ENCODE results near the gene GTF2A1L.

GTF2A1L gene

GRCh38 chr2:48709096-48710034 is 91.7 kb downstream of the GTF2A1L start:
- no peak for DNase-seq

GRCh38 chr2:48711343-48711742 is 93.7 kb downstream of the GTF2A1L start:
- no peak for DNase-seq

- no peak for DNase-seq
Observed at GRCh38 chr2:48712151-48712550, 94.5 kb downstream of the GTF2A1L start.

GRCh38 chr2:48713647-48714046 is 96.0 kb downstream of the GTF2A1L start:
- no peak for DNase-seq

- no peak for DNase-seq
Observed at GRCh38 chr2:48714245-48714644, 96.6 kb downstream of the GTF2A1L start.

GRCh38 chr2:48715042-48715899 is 97.6 kb downstream of the GTF2A1L start:
- no peak for DNase-seq

- DNase-seq = no peak
Observed at GRCh38 chr2:48715956-48716355, 98.3 kb downstream of the GTF2A1L start.

GRCh38 chr2:48717846-48718245 is 100.2 kb downstream of the GTF2A1L start:
- no peak for DNase-seq

- no peak for DNase-seq
Observed at GRCh38 chr2:48719480-48720177, 102.0 kb downstream of the GTF2A1L start.

GRCh38 chr2:48721158-48721557 is 103.5 kb downstream of the GTF2A1L start:
- DNase-seq = no peak

GRCh38 chr2:48722391-48722790 is 104.7 kb downstream of the GTF2A1L start:
- DNase-seq = no peak

- DNase-seq = no peak
Observed at GRCh38 chr2:48723129-48723528, 105.5 kb downstream of the GTF2A1L start.

- DNase-seq = no peak
Observed at GRCh38 chr2:48724278-48724677, 106.6 kb downstream of the GTF2A1L start.

- DNase-seq = no peak
Observed at GRCh38 chr2:48725696-48726494, 108.2 kb downstream of the GTF2A1L start.

GRCh38 chr2:48727560-48727959 is 109.9 kb downstream of the GTF2A1L start:
- DNase-seq = no peak

GRCh38 chr2:48728295-48728694 is 110.6 kb downstream of the GTF2A1L start:
- DNase-seq = no peak

GRCh38 chr2:48728840-48729239 is 111.2 kb downstream of the GTF2A1L start:
- no peak for DNase-seq
